ENCODE measurements around the gene DHRS9.

The DHRS9 gene

GRCh38 chr2:169136885-169137534, 67.6 kb downstream of the DHRS9 start:
- Mint-ChIP-seq H3K9me3 (no peaks in the 10 kb centered on the region), H3K27me3 (ENCODE audit: low read depth) (no peaks in the 10 kb centered on the region), H3K27ac (no peak overlapping the region), H3K36me3 (ENCODE audit: low read depth) (no peaks in the 10 kb centered on the region), H3K4me1 (peaks cover 4% of the 10 kb centered on the region), H3K4me3 (no peak overlapping the region)
- no peak for TF ChIP-seq CTCF (IDR thresholded peaks at IDR 0.05; ENCODE audit: unreplicated experiment in 3 of 3)

- peaks cover 4% of the 10 kb centered on the region for H3K4me1 Mint-ChIP-seq
- no peak overlapping the region for H3K4me3 Mint-ChIP-seq
Observed at GRCh38 chr2:169137924-169138323, 68.6 kb downstream of the DHRS9 start.

GRCh38 chr2:169139145-169139544, 69.8 kb downstream of the DHRS9 start:
- Mint-ChIP-seq H3K4me3 (no peak overlapping the region), H3K36me3 (ENCODE audit: low read depth) (no peaks in the 10 kb centered on the region), H3K27ac (no peak overlapping the region), H3K9me3 (no peaks in the 10 kb centered on the region), H3K27me3 (ENCODE audit: low read depth) (no peaks in the 10 kb centered on the region), H3K4me1 (peaks cover 4% of the 10 kb centered on the region)
- no peak for TF ChIP-seq CTCF (IDR thresholded peaks at IDR 0.05; ENCODE audit: unreplicated experiment in 3 of 3)

More at GRCh38 chr2:169137924-169138323, 68.6 kb downstream of the DHRS9 start:
- H3K36me3 Mint-ChIP-seq (ENCODE audit: low read depth) = no peaks in the 10 kb centered on the region
- TF ChIP-seq CTCF (IDR thresholded peaks at IDR 0.05; ENCODE audit: unreplicated experiment in 3 of 3) = no peak
- H3K27ac Mint-ChIP-seq = no peak overlapping the region
- no peaks in the 10 kb centered on the region for H3K27me3 Mint-ChIP-seq (ENCODE audit: low read depth)
- no peaks in the 10 kb centered on the region for H3K9me3 Mint-ChIP-seq

GRCh38 chr2:169139993-169140767, 70.8 kb downstream of the DHRS9 start:
- Mint-ChIP-seq H3K4me3 (no peak overlapping the region), H3K27ac (no peak overlapping the region), H3K27me3 (ENCODE audit: low read depth) (no peaks in the 10 kb centered on the region), H3K4me1 (peaks cover 4% of the 10 kb centered on the region), H3K36me3 (ENCODE audit: low read depth) (no peaks in the 10 kb centered on the region), H3K9me3 (no peaks in the 10 kb centered on the region)
- TF ChIP-seq CTCF (IDR thresholded peaks at IDR 0.05; ENCODE audit: unreplicated experiment in 3 of 3) = no peak

GRCh38 chr2:169141713-169142352, 72.5 kb downstream of the DHRS9 start:
- H3K4me1 Mint-ChIP-seq = peaks cover 4% of the 10 kb centered on the region
- H3K4me3 Mint-ChIP-seq = no peak overlapping the region
- TF ChIP-seq CTCF (IDR thresholded peaks at IDR 0.05; ENCODE audit: unreplicated experiment in 3 of 3) = peak; percentile 41 to 58 (median 52)
- H3K9me3 Mint-ChIP-seq = no peaks in the 10 kb centered on the region
- no peak overlapping the region for H3K27ac Mint-ChIP-seq
- no peaks in the 10 kb centered on the region for H3K27me3 Mint-ChIP-seq (ENCODE audit: low read depth)
- no peaks in the 10 kb centered on the region for H3K36me3 Mint-ChIP-seq (ENCODE audit: low read depth)

Data from nephron (organoid).